ENCODE results near the gene MAP1LC3A. TPM values are rescaled to one million over a fixed set of nuclear protein-coding genes. Genes with fewer than 3 reads are reported as not detected.

MAP1LC3A gene
- total RNA-seq, 2 experiments from 2014 or later: 1.6 to 1.7 TPM

- peaks cover 7% of the 10 kb centered on the region for H3K36me3 Mint-ChIP-seq (ENCODE audit: low read depth)
- CTCF ChIA-PET: interaction anchor here (1.4 kb wide), 1 partner anchor 19 kb away, joined by 3 read pairs; no protein-coding TSS in a partner anchor
- H3K4me3 Mint-ChIP-seq: peak overlapping the region; percentile 81
- peaks cover 11% of the 10 kb centered on the region for H3K4me1 Mint-ChIP-seq (ENCODE audit: low read depth)
- DNase-seq: no peak
- H3K9me3 Mint-ChIP-seq: no peaks in the 10 kb centered on the region
- no peaks in the 10 kb centered on the region for H3K27me3 Mint-ChIP-seq (ENCODE audit: low read depth)
- intact Hi-C loops (cut with micrococcal nuclease): loop anchor here (1.0 to 2.0 kb wide), 4 partner anchors 13 to 150 kb away; partner anchors contain the start of gene TP53INP2
- peak overlapping the region; percentile 81 for H3K27ac Mint-ChIP-seq
Observed at GRCh38 chr20:34557936-34558319, 590 bp upstream of the MAP1LC3A start.

DNA sequence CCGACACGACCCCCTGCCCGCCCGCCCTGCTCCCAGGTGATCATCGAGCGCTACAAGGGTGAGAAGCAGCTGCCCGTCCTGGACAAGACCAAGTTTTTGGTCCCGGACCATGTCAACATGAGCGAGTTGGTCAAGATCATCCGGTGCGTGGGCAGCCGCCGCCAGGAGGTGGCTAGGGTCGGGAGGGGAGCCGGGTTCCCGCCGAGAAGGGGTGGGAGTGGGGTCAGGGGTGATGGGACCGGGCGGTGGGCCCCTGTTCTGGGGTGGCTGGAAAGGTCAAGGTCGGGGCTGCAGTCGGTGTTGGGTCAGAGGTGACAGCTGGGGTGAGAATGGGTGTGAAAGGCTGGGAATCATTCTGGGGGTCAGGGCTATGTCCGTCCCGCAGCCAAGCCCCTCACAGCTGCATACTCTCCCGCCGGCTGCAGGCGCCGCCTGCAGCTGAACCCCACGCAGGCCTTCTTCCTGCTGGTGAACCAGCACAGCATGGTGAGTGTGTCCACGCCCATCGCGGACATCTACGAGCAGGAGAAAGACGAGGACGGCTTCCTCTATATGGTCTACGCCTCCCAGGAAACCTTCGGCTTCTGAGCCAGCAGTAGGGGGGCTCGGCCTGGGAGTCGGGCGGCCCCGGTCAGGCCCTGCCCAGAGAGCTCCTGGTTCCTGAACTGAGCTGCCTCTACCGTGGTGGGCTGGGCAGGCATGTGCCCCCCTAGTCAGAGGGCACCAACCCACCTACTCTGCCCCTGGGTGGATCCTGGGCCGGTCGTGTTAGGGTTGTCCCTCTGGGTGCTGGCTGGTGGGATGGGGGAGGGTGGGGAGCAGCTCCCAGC, 1.0 kb downstream of the MAP1LC3A start:
- Mint-ChIP-seq H3K4me3 (peak overlapping the region; percentile 66), H3K36me3 (ENCODE audit: low read depth) (peaks cover 7% of the 10 kb centered on the region), H3K27ac (peak overlapping the region; percentile 69), H3K4me1 (ENCODE audit: low read depth) (peaks cover 11% of the 10 kb centered on the region), H3K9me3 (no peaks in the 10 kb centered on the region), H3K27me3 (ENCODE audit: low read depth) (no peaks in the 10 kb centered on the region)
- DNase-seq: no peak
- intact Hi-C loops (cut with micrococcal nuclease): loop anchor here (2.0 kb wide), 2 partner anchors 15 to 21 kb away; no protein-coding TSS in a partner anchor
- CTCF ChIA-PET: no interaction called here

GRCh38 chr20:34560141-34560523, 1.6 kb downstream of the MAP1LC3A start:
- Mint-ChIP-seq H3K36me3 (ENCODE audit: low read depth) (peaks cover 7% of the 10 kb centered on the region), H3K9me3 (no peaks in the 10 kb centered on the region), H3K27me3 (ENCODE audit: low read depth) (no peaks in the 10 kb centered on the region), H3K27ac (peak overlapping the region; percentile 56), H3K4me3 (peak overlapping the region; percentile 38), H3K4me1 (ENCODE audit: low read depth) (peaks cover 11% of the 10 kb centered on the region)
- intact Hi-C loops (cut with micrococcal nuclease): no loop called here
- no peak for DNase-seq
- CTCF ChIA-PET: no interaction called here

DNA sequence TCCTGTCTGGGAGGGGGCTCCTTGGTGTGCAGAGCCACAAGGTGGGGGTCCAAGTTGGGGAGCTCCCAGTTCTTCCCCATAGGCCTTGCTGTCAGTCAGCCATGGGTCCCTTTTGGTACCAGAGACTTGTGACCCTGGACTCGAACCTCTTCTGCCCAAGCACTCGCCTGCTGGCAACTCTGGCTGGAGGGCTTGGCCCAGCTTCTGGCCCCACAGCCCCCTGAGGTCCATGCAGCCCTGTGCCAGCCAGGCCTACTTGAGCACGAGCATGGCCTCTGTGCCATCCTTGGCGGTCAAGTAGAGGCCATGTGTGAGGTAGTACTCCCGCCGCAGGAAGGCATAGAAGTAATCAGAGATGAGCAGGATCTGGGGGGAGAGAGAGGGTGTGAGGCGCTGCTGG, 2.1 kb downstream of the MAP1LC3A start:
- peaks cover 7% of the 10 kb centered on the region for H3K36me3 Mint-ChIP-seq (ENCODE audit: low read depth)
- no peak overlapping the region for H3K27ac Mint-ChIP-seq
- H3K27me3 Mint-ChIP-seq (ENCODE audit: low read depth): no peaks in the 10 kb centered on the region
- CTCF ChIA-PET: no interaction called here
- no peak overlapping the region for H3K4me3 Mint-ChIP-seq
- H3K9me3 Mint-ChIP-seq: no peaks in the 10 kb centered on the region
- DNase-seq: no peak
- intact Hi-C loops (cut with micrococcal nuclease): no loop called here
- peaks cover 11% of the 10 kb centered on the region for H3K4me1 Mint-ChIP-seq (ENCODE audit: low read depth)

DNA sequence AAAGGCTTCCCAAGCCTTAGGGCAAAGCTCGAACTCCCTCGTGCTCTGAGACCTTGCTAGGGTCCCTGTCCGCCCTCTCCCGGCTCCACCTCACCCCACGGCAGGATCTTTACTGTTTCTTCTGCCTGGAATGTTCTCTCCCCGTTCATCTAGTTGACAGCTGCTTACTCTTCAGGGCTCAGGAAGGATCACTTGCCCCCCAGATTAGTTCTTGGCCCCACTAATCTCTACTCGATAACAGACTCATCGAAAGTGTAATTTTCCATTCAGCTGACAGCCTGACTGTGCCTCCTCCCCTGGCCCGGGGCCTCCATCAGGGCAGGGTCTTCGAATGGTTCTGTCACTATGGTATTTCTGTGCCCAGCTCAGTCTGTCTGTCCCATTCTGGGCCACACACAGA, 3.1 kb downstream of the MAP1LC3A start:
- Mint-ChIP-seq H3K27ac (no peak overlapping the region), H3K4me3 (no peak overlapping the region), H3K36me3 (ENCODE audit: low read depth) (peaks cover 7% of the 10 kb centered on the region), H3K27me3 (ENCODE audit: low read depth) (no peaks in the 10 kb centered on the region), H3K4me1 (ENCODE audit: low read depth) (peaks cover 11% of the 10 kb centered on the region), H3K9me3 (no peaks in the 10 kb centered on the region)
- CTCF ChIA-PET: interaction anchor here (0.9 to 2.9 kb wide), 5 partner anchors 17 to 145 kb away, joined by 3 to 17 read pairs (median 6); no protein-coding TSS in a partner anchor
- intact Hi-C loops (cut with micrococcal nuclease): no loop called here
- no peak for DNase-seq

- Mint-ChIP-seq H3K9me3 (no peaks in the 10 kb centered on the region), H3K36me3 (ENCODE audit: low read depth) (peaks cover 7% of the 10 kb centered on the region), H3K27ac (no peak overlapping the region), H3K27me3 (ENCODE audit: low read depth) (no peaks in the 10 kb centered on the region), H3K4me3 (no peak overlapping the region), H3K4me1 (ENCODE audit: low read depth) (peaks cover 9% of the 10 kb centered on the region)
- DNase-seq: no peak
- intact Hi-C loops (cut with micrococcal nuclease): no loop called here
- CTCF ChIA-PET: interaction anchor here (0.6 to 2.9 kb wide), 7 partner anchors 20 to 1611 kb away, joined by 3 to 17 read pairs (median 5); no protein-coding TSS in a partner anchor
Observed at GRCh38 chr20:34562641-34563040, 4.1 kb downstream of the MAP1LC3A start.

DNA sequence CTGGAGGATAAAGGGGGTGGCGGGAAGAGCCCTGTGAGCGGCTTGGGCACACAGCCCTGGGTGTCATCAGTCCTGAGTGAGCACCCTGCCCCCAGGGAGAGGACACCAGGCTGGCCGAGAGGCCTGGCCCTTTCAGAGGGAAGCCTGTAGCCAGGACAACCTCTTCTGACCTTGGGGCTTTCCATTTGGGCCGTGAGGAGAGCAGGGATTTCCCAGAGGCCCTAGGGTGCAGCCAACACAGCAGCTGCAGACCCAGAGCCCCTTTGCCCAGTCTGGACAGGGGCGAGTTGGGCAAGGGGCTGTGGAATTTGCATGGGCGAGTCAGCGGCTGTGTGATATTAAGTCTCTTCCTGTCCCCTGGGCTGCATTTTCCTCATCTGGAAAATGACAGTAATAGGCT, 6.3 kb downstream of the MAP1LC3A start:
- Mint-ChIP-seq H3K9me3 (no peaks in the 10 kb centered on the region), H3K27ac (no peak overlapping the region), H3K36me3 (ENCODE audit: low read depth) (no peaks in the 10 kb centered on the region), H3K4me3 (no peak overlapping the region), H3K27me3 (ENCODE audit: low read depth) (no peaks in the 10 kb centered on the region), H3K4me1 (ENCODE audit: low read depth) (no peaks in the 10 kb centered on the region)
- no peak for DNase-seq
- CTCF ChIA-PET: interaction anchor here (2.9 kb wide), 1 partner anchor 142 kb away, joined by 17 read pairs; no protein-coding TSS in a partner anchor
- intact Hi-C loops (cut with micrococcal nuclease): no loop called here

GRCh38 chr20:34566978-34567891, 8.7 kb downstream of the MAP1LC3A start:
- H3K4me1 Mint-ChIP-seq (ENCODE audit: low read depth): peaks cover 8% of the 10 kb centered on the region
- intact Hi-C loops (cut with micrococcal nuclease): no loop called here
- H3K4me3 Mint-ChIP-seq: no peak overlapping the region
- no peak overlapping the region for H3K27ac Mint-ChIP-seq
- H3K9me3 Mint-ChIP-seq: no peaks in the 10 kb centered on the region
- H3K27me3 Mint-ChIP-seq (ENCODE audit: low read depth): no peaks in the 10 kb centered on the region
- DNase-seq: no peak
- CTCF ChIA-PET: no interaction called here
- H3K36me3 Mint-ChIP-seq (ENCODE audit: low read depth): peaks cover 6% of the 10 kb centered on the region

DNA sequence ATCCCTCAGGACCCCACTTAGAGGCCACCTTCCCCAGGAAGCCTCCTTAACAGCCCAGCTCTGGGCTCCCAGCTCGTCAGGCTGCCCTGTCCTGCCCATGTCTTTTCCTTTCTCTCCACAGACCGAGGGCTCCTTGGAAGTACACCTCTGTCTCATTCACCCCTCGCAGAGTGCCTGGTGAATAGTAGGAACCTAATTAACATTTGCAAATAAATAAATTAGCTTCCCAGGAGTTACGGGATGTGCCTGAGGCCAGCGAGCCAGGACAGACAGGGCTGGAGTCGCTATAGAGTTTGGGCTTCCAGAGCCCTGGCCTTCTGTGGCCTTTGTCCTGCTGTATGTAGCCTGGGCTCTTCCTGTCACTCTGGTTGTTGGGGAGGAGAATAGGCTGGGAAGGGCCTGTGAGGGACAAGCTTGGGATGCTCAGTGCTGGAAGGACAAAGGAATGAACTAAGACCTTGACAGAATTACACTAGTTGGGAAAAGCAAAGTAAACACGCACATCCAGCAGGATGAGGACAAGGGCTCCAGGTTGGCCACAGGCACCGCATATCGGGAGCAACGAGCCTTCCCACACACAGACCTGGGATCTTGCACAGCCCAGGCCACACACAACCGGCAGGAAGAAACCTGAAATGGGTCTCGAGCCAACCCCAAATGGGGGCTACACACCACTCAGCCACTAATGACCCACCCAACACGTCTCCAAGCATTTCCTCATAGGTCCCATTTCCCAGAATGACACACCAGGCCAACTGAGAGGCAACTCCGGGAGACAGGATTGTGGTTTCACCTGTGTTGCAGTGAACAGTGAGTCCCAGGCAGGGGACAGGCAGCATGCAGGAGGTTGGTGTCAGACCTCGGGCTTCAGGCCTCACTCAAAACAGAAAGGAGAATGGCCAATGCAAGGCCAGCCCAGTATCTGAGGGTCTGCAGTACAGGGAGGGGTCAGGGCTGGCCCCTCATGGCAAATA, 9.7 kb downstream of the MAP1LC3A start:
- peaks cover 8% of the 10 kb centered on the region for H3K4me1 Mint-ChIP-seq (ENCODE audit: low read depth)
- intact Hi-C loops (cut with micrococcal nuclease): no loop called here
- peaks cover 6% of the 10 kb centered on the region for H3K36me3 Mint-ChIP-seq (ENCODE audit: low read depth)
- no peak for DNase-seq
- no peak overlapping the region for H3K27ac Mint-ChIP-seq
- H3K27me3 Mint-ChIP-seq (ENCODE audit: low read depth): no peaks in the 10 kb centered on the region
- no peaks in the 10 kb centered on the region for H3K9me3 Mint-ChIP-seq
- CTCF ChIA-PET: interaction anchor here (1.2 to 1.4 kb wide), 2 partner anchors 28 to 202 kb away, joined by 3 read pairs; no protein-coding TSS in a partner anchor
- H3K4me3 Mint-ChIP-seq: no peak overlapping the region

DNA sequence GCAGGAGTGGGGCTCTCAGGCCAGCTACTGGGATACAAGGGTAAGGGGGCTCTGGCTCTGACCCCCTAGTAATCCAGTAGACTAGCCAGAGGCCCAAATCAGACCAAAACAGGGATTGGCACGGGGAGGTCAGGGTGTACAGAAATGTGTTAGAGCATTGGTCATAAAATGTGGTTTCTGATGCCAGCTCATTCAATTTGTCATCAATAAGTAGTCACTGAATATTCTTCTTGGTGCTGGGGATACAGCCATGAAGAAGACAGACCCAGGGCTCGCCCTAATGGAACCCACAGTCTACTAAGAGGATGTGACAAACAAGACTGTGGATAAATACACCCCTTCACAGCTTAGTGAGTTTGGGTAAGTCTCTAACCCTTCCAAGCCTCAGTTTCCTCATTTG, 11.1 kb downstream of the MAP1LC3A start:
- H3K4me3 Mint-ChIP-seq: no peak overlapping the region
- no peaks in the 10 kb centered on the region for H3K9me3 Mint-ChIP-seq
- H3K4me1 Mint-ChIP-seq (ENCODE audit: low read depth): peaks cover 8% of the 10 kb centered on the region
- H3K27ac Mint-ChIP-seq: no peak overlapping the region
- no peak for DNase-seq
- H3K36me3 Mint-ChIP-seq (ENCODE audit: low read depth): peaks cover 6% of the 10 kb centered on the region
- no peaks in the 10 kb centered on the region for H3K27me3 Mint-ChIP-seq (ENCODE audit: low read depth)
- intact Hi-C loops (cut with micrococcal nuclease): no loop called here
- CTCF ChIA-PET: interaction anchor here (1.4 kb wide), 1 partner anchor 200 kb away, joined by 3 read pairs; no protein-coding TSS in a partner anchor

- intact Hi-C loops (cut with micrococcal nuclease): no loop called here
- H3K27me3 Mint-ChIP-seq (ENCODE audit: low read depth): no peaks in the 10 kb centered on the region
- DNase-seq: no peak
- H3K9me3 Mint-ChIP-seq: no peaks in the 10 kb centered on the region
- CTCF ChIA-PET: interaction anchor here (1.2 kb wide), 1 partner anchor 258 kb away, joined by 4 read pairs; no protein-coding TSS in a partner anchor
- peaks cover 6% of the 10 kb centered on the region for H3K36me3 Mint-ChIP-seq (ENCODE audit: low read depth)
- peaks cover 8% of the 10 kb centered on the region for H3K4me1 Mint-ChIP-seq (ENCODE audit: low read depth)
- H3K27ac Mint-ChIP-seq: peak overlapping the region; percentile 68
- H3K4me3 Mint-ChIP-seq: no peak overlapping the region
Observed at GRCh38 chr20:34570859-34571306, 12.4 kb downstream of the MAP1LC3A start.

All from activated naive CD4-positive, alpha-beta T cell treated with anti-CD3 and anti-CD28 coated beads for 36 hours (primary cell).